H1 (cell line): ENCODE data around the gene CDC42EP3. TPM values are rescaled to one million over a fixed set of nuclear protein-coding genes. Genes with fewer than 3 reads are reported as not detected.

Source experiments
- BACH1 ChIP-seq: IDR thresholded peaks from 2 replicates; pipeline ENCODE4 v1.6.1; 2012; ENCODE audit warnings: low read length, improper control_type of control experiment
- EZH2 ChIP-seq: fragments of 200-600 bp; sonication (generic); IDR thresholded peaks from 2 replicates; pipeline ENCODE4 v1.7.1; 2012; ENCODE audit warnings: low read depth, mild to moderate bottlenecking, moderate library complexity, low read length, inconsistent platforms; ENCODE audit not compliant: severe bottlenecking
- PHF8 ChIP-seq: fragments of 200-600 bp; sonication (generic); conservative IDR thresholded peaks from 2 replicates; pipeline ENCODE4 v1.7.1; 2012; ENCODE audit warnings: low read depth, mild to moderate bottlenecking, inconsistent platforms, low read length, moderate library complexity
- SAP30 ChIP-seq: fragments of 300-600 bp; sonication (generic); IDR thresholded peaks from 2 replicates; pipeline ENCODE4 v1.7.1; 2012; ENCODE audit warnings: low read length, moderate library complexity, mild to moderate bottlenecking, inconsistent platforms; ENCODE audit not compliant: insufficient read depth, insufficient replicate concordance
- SIX5 ChIP-seq: IDR thresholded peaks from 2 replicates; pipeline ENCODE4 v1.6.1; 2011; ENCODE audit warnings: mild to moderate bottlenecking, low read depth, low read length
- polyA plus RNA-seq, 7 experiments: library from polyadenylated mRNA; depleted of rRNA in 3 of 7; stranded (reverse) in 5 of 7; unstranded in 2 of 7; fragments of >200 nt in 5 of 7; fragments of 200-250 nt in 2 of 7; gene quantifications; 1 replicate in 5 of 7; 2 replicates in 1 of 7; 4 replicates in 1 of 7; pipeline versions ENCODE4 v1.2.1 to v1.2.3, GENCODE V29; 2011 to 2013; ENCODE audit warnings: missing spikeins in 2 of 7, mixed read lengths in 2 of 7
- total RNA-seq: library from RNA; stranded (reverse); fragmentation: NEBNext Ultra II Directional; extraction: Animal tissue kit (Norgen Biotek cat#: 25700); gene quantifications from 2 replicates; pipeline ENCODE4 v1.2.1, GENCODE V29; 2021
- TF ChIP-seq, protein P1 (sequence below): IDR thresholded peaks from 2 replicates; pipeline ENCODE4 v1.6.1; 2012; ENCODE audit warnings: inconsistent platforms
- TF ChIP-seq, protein P2 (sequence below), 3 experiments: IDR thresholded peaks; 1 replicate in 2 of 3; 2 replicates in 1 of 3; pipeline versions ENCODE4 v1.5.1 to v1.6.1; 2011; ENCODE audit warnings: low read length in 3 of 3, mild to moderate bottlenecking in 3 of 3, inconsistent platforms in 2 of 3, low read depth in 1 of 3, moderate library complexity in 1 of 3; ENCODE audit not compliant: insufficient read depth in 1 of 3; ENCODE audit errors: control extremely low read depth in 1 of 3

The CDC42EP3 gene
- total and polyA plus RNA-seq, 2 of the 8 experiments (the other 6 are each of a cell fraction or from before 2014, with no cell fraction given) = 18.4 to 24.7 TPM

DNA sequence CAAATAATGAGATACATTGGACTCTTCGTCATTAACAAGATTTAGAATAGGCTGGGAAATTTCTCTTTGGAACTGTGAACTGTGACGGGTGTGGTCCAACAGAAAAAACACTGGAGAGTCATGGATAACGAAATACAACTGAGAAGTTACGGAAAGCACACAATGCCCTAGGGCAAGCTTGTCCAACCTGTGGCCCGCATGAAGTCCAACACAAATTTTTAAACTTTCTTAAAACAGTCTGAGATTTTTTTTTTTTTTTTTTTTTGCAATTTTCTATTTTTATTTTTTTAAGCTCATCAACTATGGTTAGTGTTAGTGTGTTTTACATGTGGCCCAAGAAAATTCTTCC is 27.7 kb downstream of the CDC42EP3 start (continued):
- TF ChIP-seq, protein P1, sequence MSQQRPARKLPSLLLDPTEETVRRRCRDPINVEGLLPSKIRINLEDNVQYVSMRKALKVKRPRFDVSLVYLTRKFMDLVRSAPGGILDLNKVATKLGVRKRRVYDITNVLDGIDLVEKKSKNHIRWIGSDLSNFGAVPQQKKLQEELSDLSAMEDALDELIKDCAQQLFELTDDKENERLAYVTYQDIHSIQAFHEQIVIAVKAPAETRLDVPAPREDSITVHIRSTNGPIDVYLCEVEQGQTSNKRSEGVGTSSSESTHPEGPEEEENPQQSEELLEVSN = no peak
- TF ChIP-seq BACH1 (no peak), EZH2 (no peak), PHF8 (no peak), SIX5 (no peak), SAP30 (no peak)
- TF ChIP-seq, protein P2, sequence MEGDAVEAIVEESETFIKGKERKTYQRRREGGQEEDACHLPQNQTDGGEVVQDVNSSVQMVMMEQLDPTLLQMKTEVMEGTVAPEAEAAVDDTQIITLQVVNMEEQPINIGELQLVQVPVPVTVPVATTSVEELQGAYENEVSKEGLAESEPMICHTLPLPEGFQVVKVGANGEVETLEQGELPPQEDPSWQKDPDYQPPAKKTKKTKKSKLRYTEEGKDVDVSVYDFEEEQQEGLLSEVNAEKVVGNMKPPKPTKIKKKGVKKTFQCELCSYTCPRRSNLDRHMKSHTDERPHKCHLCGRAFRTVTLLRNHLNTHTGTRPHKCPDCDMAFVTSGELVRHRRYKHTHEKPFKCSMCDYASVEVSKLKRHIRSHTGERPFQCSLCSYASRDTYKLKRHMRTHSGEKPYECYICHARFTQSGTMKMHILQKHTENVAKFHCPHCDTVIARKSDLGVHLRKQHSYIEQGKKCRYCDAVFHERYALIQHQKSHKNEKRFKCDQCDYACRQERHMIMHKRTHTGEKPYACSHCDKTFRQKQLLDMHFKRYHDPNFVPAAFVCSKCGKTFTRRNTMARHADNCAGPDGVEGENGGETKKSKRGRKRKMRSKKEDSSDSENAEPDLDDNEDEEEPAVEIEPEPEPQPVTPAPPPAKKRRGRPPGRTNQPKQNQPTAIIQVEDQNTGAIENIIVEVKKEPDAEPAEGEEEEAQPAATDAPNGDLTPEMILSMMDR (IDR thresholded peaks at IDR 0.05; ENCODE audit: control extremely low read depth in 1 of 3, insufficient read depth in 1 of 3, low read depth in 1 of 3, low read length in 3 of 3) = no peak
- TF ChIP-seq, all 59 proteins: peak for 0
